ENCODE results near the gene PDE1A. TPM values are rescaled to one million over a fixed set of nuclear protein-coding genes. Genes with fewer than 3 reads are reported as not detected.

Gene PDE1A
- total and polyA plus RNA-seq, 10 of the 15 experiments (the other 5 are each of a cell fraction or from before 2014, with no cell fraction given) = 1.1 TPM; not detected in 9

DNA sequence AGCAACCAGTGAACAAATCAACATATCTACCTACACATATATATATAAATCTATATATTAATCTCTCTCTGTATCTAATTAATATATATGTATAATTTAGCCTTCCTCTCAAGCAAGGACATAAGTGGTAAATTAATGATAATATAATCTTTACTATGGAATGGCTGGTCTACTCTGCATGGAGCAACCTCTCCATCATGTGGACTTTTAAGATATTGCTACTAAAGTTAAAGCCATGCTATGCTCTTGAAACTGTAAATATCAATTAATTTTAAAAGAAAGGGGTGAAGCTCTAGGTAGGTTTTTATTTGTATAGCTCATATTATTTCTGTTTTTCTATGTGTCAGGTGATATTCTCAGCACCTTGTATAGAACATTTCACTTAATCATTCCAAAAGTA lies 294.2 kb downstream of the PDE1A start:
- in situ Hi-C loops (cut with MboI) = no loop called here
- DNase-seq (ENCODE audit: low read depth, low spot score) = no peak
- Histone ChIP-seq H3K4me2 (ENCODE audit: control insufficient read depth, insufficient read depth) (no peak overlapping the region), H3K4me1 (ENCODE audit: control insufficient read depth, insufficient read depth, low read length) (no peaks in the 10 kb centered on the region), H3K79me2 (ENCODE audit: control insufficient read depth, insufficient read depth, low read length) (no peaks in the 10 kb centered on the region), H3K9me3 (replicated peaks; ENCODE audit: control insufficient read depth, insufficient read depth, low read length) (no peaks in the 10 kb centered on the region), H3K27ac (ENCODE audit: control insufficient read depth, insufficient read depth) (no peak overlapping the region), H3K9ac (ENCODE audit: control insufficient read depth, insufficient read depth, low read length) (no peak overlapping the region), H3K36me3 (ENCODE audit: control insufficient read depth in 2 of 2, insufficient read depth in 2 of 2, low read length in 1 of 2) (no peaks in the 10 kb centered on the region), H3K4me3 (no peak overlapping the region), H3K27me3 (replicated peaks in 1 of 2; ENCODE audit: control insufficient read depth in 2 of 2, insufficient read depth in 2 of 2, low read length in 1 of 2) (no peaks in the 10 kb centered on the region), H4K20me1 (ENCODE audit: control insufficient read depth, insufficient read depth) (no peaks in the 10 kb centered on the region), H2AFZ (ENCODE audit: control insufficient read depth, low read depth, low read length) (no peak overlapping the region)
- TF ChIP-seq PAX8 (IDR thresholded peaks at IDR 0.05) (no peak), NR2C1 (IDR thresholded peaks at IDR 0.05) (no peak), ZNF24 (IDR thresholded peaks at IDR 0.05) (no peak), SUPT20H (IDR thresholded peaks at IDR 0.05; ENCODE audit: borderline replicate concordance, control insufficient read depth, low read depth, low read length) (no peak), RELB (IDR thresholded peaks at IDR 0.05; ENCODE audit: low read depth) (no peak), SMAD1 (IDR thresholded peaks at IDR 0.05; ENCODE audit: low read depth, partially characterized antibody) (no peak), STAT3 (IDR thresholded peaks at IDR 0.05; ENCODE audit: low read depth, low read length) (no peak), ZBTB40 (IDR thresholded peaks at IDR 0.05; ENCODE audit: borderline replicate concordance) (no peak), NFXL1 (IDR thresholded peaks at IDR 0.05; ENCODE audit: borderline replicate concordance) (no peak)
- TF ChIP-seq, protein P1, sequence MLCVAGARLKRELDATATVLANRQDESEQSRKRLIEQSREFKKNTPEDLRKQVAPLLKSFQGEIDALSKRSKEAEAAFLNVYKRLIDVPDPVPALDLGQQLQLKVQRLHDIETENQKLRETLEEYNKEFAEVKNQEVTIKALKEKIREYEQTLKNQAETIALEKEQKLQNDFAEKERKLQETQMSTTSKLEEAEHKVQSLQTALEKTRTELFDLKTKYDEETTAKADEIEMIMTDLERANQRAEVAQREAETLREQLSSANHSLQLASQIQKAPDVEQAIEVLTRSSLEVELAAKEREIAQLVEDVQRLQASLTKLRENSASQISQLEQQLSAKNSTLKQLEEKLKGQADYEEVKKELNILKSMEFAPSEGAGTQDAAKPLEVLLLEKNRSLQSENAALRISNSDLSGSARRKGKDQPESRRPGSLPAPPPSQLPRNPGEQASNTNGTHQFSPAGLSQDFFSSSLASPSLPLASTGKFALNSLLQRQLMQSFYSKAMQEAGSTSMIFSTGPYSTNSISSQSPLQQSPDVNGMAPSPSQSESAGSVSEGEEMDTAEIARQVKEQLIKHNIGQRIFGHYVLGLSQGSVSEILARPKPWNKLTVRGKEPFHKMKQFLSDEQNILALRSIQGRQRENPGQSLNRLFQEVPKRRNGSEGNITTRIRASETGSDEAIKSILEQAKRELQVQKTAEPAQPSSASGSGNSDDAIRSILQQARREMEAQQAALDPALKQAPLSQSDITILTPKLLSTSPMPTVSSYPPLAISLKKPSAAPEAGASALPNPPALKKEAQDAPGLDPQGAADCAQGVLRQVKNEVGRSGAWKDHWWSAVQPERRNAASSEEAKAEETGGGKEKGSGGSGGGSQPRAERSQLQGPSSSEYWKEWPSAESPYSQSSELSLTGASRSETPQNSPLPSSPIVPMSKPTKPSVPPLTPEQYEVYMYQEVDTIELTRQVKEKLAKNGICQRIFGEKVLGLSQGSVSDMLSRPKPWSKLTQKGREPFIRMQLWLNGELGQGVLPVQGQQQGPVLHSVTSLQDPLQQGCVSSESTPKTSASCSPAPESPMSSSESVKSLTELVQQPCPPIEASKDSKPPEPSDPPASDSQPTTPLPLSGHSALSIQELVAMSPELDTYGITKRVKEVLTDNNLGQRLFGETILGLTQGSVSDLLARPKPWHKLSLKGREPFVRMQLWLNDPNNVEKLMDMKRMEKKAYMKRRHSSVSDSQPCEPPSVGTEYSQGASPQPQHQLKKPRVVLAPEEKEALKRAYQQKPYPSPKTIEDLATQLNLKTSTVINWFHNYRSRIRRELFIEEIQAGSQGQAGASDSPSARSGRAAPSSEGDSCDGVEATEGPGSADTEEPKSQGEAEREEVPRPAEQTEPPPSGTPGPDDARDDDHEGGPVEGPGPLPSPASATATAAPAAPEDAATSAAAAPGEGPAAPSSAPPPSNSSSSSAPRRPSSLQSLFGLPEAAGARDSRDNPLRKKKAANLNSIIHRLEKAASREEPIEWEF (IDR thresholded peaks at IDR 0.05; ENCODE audit: insufficient replicate concordance, low read depth, low read length) = no peak
- ChIA-PET POLR2A (no interaction called here), SMC1A (ENCODE audit: uncharacterized antibody, unreplicated experiment) (no interaction called here), CTCF (no interaction called here), RAD21 (ENCODE audit: unreplicated experiment) (no interaction called here)
- FAIRE-seq = no peak
- BruUV-seq (replicated peaks) = no TSS peak
- intact Hi-C loops (cut with micrococcal nuclease; ENCODE audit: unreplicated experiment) = no loop called here
- no peak for ATAC-seq

All from GM12878 (cell line).